GM23338 (cell line): ENCODE data around the gene UGDH.

Experiments
- CREB1 ChIP-seq: fragments of 250-450 bp; sonication (Bioruptor Pico); IDR thresholded peaks from 2 replicates; pipeline ENCODE4 v1.5.0; 2020; ENCODE audit warnings: low read depth, mild to moderate bottlenecking, moderate library complexity
- CTCF ChIP-seq, 2 experiments: fragments of 200-600 bp in 1 of 2; sonication (generic) in 1 of 2; conservative IDR thresholded peaks; 2 replicates each; pipeline versions ENCODE4 v1.5.1 to v1.6.1; 2016 to 2017; ENCODE audit warnings: antibody characterized with exemption in 2 of 2, low read depth in 2 of 2, mild to moderate bottlenecking in 2 of 2, moderate library complexity in 1 of 2
- EZH2 ChIP-seq: fragments of 200-600 bp; sonication (generic); IDR thresholded peaks from one replicate; pipeline ENCODE4 v1.8.0; 2017; ENCODE audit warnings: antibody characterized with exemption, mild to moderate bottlenecking, low read depth; ENCODE audit not compliant: unreplicated experiment
- EZH2phosphoT487 ChIP-seq: fragments of 200-600 bp; sonication (generic); IDR thresholded peaks from one replicate; pipeline ENCODE4 v1.8.1; 2018; ENCODE audit warnings: antibody characterized with exemption; ENCODE audit not compliant: unreplicated experiment
- NANOG ChIP-seq: IDR thresholded peaks from 2 replicates; pipeline ENCODE4 v1.6.1; 2016; ENCODE audit warnings: antibody characterized with exemption, borderline replicate concordance
- POLR2AphosphoS5 ChIP-seq: IDR thresholded peaks from 2 replicates; pipeline ENCODE4 v1.6.1; 2016; ENCODE audit warnings: antibody characterized with exemption, low read depth
- REST ChIP-seq: IDR thresholded peaks from one replicate; pipeline ENCODE4 v1.6.1; 2018; ENCODE audit warnings: antibody characterized with exemption; ENCODE audit not compliant: unreplicated experiment
- STAT1 ChIP-seq: IDR thresholded peaks from one replicate; pipeline ENCODE4 v1.6.1; 2016; ENCODE audit warnings: antibody characterized with exemption; ENCODE audit not compliant: unreplicated experiment
- ZNF114 ChIP-seq: fragments of 250-450 bp; sonication (Bioruptor Pico); IDR thresholded peaks from 2 replicates; pipeline ENCODE4 v1.5.0; 2020; ENCODE audit warnings: mild to moderate bottlenecking, moderate library complexity

- TF ChIP-seq CTCF (conservative IDR thresholded peaks at IDR 0.05; ENCODE audit: low read depth in 2 of 2), result no peak
- TF ChIP-seq EZH2, result no peak
- no peak for TF ChIP-seq POLR2AphosphoS5
- no peak for TF ChIP-seq REST
- no peak for TF ChIP-seq ZNF114 (CRISPR knock-in tag)
- TF ChIP-seq EZH2phosphoT487, result no peak
- no peak for TF ChIP-seq CREB1
- TF ChIP-seq NANOG, result no peak
- no peak for TF ChIP-seq STAT1
Observed at GRCh38 chr4:39574946-39575345, 47.7 kb upstream of the UGDH start.
